DMS 273 (cell line): ENCODE measurements around the gene LRBA.

Experiments
- DNase-seq: peaks from one replicate; lab custom pipeline; 2025; ENCODE audit not compliant: unreplicated experiment; lab: John Stamatoyannopoulos, UW

LRBA gene

GRCh38 chr4:150890246-150890645 is 124.8 kb downstream of the LRBA start:
- no peak for DNase-seq

GRCh38 chr4:150889306-150889705 is 125.8 kb downstream of the LRBA start:
- no peak for DNase-seq

GRCh38 chr4:150888625-150889024 is 126.5 kb downstream of the LRBA start:
- no peak for DNase-seq

- no peak for DNase-seq
These were observed 126.9 kb downstream of the LRBA start for GRCh38 chr4:150888217-150888616.

GRCh38 chr4:150886597-150886996 is 128.5 kb downstream of the LRBA start:
- no peak for DNase-seq

- DNase-seq: no peak
These were observed 130.5 kb downstream of the LRBA start for GRCh38 chr4:150884625-150885024.

GRCh38 chr4:150875367-150875766 is 139.7 kb downstream of the LRBA start:
- no peak for DNase-seq

GRCh38 chr4:150874338-150875226 is 140.5 kb downstream of the LRBA start:
- DNase-seq: peak; percentile 9

GRCh38 chr4:150867148-150867547 is 147.9 kb downstream of the LRBA start:
- peak; percentile 86 for DNase-seq

- no peak for DNase-seq
These were observed 151.6 kb downstream of the LRBA start for GRCh38 chr4:150863456-150863855.

- DNase-seq: no peak
These were observed 152.3 kb downstream of the LRBA start for GRCh38 chr4:150862829-150863228.

GRCh38 chr4:150859453-150859852 is 155.6 kb downstream of the LRBA start:
- no peak for DNase-seq

- DNase-seq: no peak
These were observed 159.0 kb downstream of the LRBA start for GRCh38 chr4:150855981-150856510.

GRCh38 chr4:150854600-150854999 is 160.5 kb downstream of the LRBA start:
- DNase-seq: no peak

GRCh38 chr4:150853882-150854281 is 161.2 kb downstream of the LRBA start:
- DNase-seq: no peak

- DNase-seq: no peak
These were observed 162.9 kb downstream of the LRBA start for GRCh38 chr4:150852216-150852615.

GRCh38 chr4:150849016-150849415 is 166.1 kb downstream of the LRBA start:
- no peak for DNase-seq

GRCh38 chr4:150828159-150828558 is 186.9 kb downstream of the LRBA start:
- no peak for DNase-seq

- DNase-seq: no peak
These were observed 187.9 kb downstream of the LRBA start for GRCh38 chr4:150827226-150827625.

- no peak for DNase-seq
These were observed 188.8 kb downstream of the LRBA start for GRCh38 chr4:150826306-150826705.

- DNase-seq: no peak
These were observed 192.7 kb downstream of the LRBA start for GRCh38 chr4:150822407-150822806.

GRCh38 chr4:150821641-150822040 is 193.4 kb downstream of the LRBA start:
- DNase-seq: no peak

GRCh38 chr4:150820409-150820808 is 194.7 kb downstream of the LRBA start:
- DNase-seq: no peak
